Activated CD4-positive, alpha-beta T cell treated with anti-CD3 and anti-CD28 coated beads, Interleukin-10, Interleukin-2, amounts not matched to agents 100 ng/mL and 50 ng/mL, durations not matched to agents 16 hours and 8 hours (primary cell): ENCODE data around the gene CYP4Z1.
"Not testable (repeated sequence)": the region's sequence is repeated elsewhere in the genome, so short reads cannot be mapped to it uniquely, and the experiment has no call there.

Experiments
- DNase-seq: peaks from one replicate; pipeline ENCODE4 v3.0.0-alpha.2; 2020

CYP4Z1 gene

GRCh38 chr1:47067097-47067594, at the start of gene CYP4Z1:
CYP4Z1 (plus strand) TSS chr1:47067231; CDS start chr1:47067491, 260 bp downstream.
- no peak for DNase-seq

GRCh38 chr1:47021070-47021469, 46.0 kb upstream of the CYP4Z1 start:
- DNase-seq = no peak

GRCh38 chr1:47023268-47024140, 43.5 kb upstream of the CYP4Z1 start, which contains the start of gene CYP4X1:
CYP4X1 (plus strand) TSS chr1:47023669; CDS start chr1:47023818, 149 bp downstream.
- DNase-seq = no peak

GRCh38 chr1:47024141-47024801, 42.8 kb upstream of the CYP4Z1 start:
- DNase-seq = no peak

- DNase-seq = no peak
Observed at GRCh38 chr1:47030170-47030805, 36.7 kb upstream of the CYP4Z1 start.

GRCh38 chr1:47031059-47031458, 36.0 kb upstream of the CYP4Z1 start:
- DNase-seq = no peak

GRCh38 chr1:47031585-47031984, 35.4 kb upstream of the CYP4Z1 start:
- DNase-seq = no peak

GRCh38 chr1:47036764-47037163, 30.3 kb upstream of the CYP4Z1 start:
- DNase-seq = no peak

- no peak for DNase-seq
Observed at GRCh38 chr1:47059376-47059775, 7.7 kb upstream of the CYP4Z1 start.

GRCh38 chr1:47069080-47069479, 2.0 kb downstream of the CYP4Z1 start:
- not testable (repeated sequence) for DNase-seq

GRCh38 chr1:47069509-47069908, 2.5 kb downstream of the CYP4Z1 start:
- DNase-seq = not testable (repeated sequence)

- DNase-seq = peak; percentile 48
Observed at GRCh38 chr1:47089356-47089755, 22.3 kb downstream of the CYP4Z1 start.

GRCh38 chr1:47091476-47091875, 24.4 kb downstream of the CYP4Z1 start:
- DNase-seq = not testable (repeated sequence)

- no peak for DNase-seq
Observed at GRCh38 chr1:47104816-47105215, 37.8 kb downstream of the CYP4Z1 start.

GRCh38 chr1:47106792-47107191, 39.8 kb downstream of the CYP4Z1 start:
- no peak for DNase-seq

- not testable (repeated sequence) for DNase-seq
Observed at GRCh38 chr1:47107851-47108574, 41.0 kb downstream of the CYP4Z1 start.

- DNase-seq = not testable (repeated sequence)
Observed at GRCh38 chr1:47109482-47109881, 42.5 kb downstream of the CYP4Z1 start.

- DNase-seq = no peak
Observed at GRCh38 chr1:47113178-47113577, 46.1 kb downstream of the CYP4Z1 start.

- DNase-seq = not testable (repeated sequence)
Observed at GRCh38 chr1:47121039-47121438, 54.0 kb downstream of the CYP4Z1 start.

- not testable (repeated sequence) for DNase-seq
Observed at GRCh38 chr1:47124834-47125233, 57.8 kb downstream of the CYP4Z1 start.

- DNase-seq = not testable (repeated sequence)
Observed at GRCh38 chr1:47126997-47127396, 60.0 kb downstream of the CYP4Z1 start.

GRCh38 chr1:47128221-47128620, 61.2 kb downstream of the CYP4Z1 start:
- no peak for DNase-seq

- DNase-seq = not testable (repeated sequence)
Observed at GRCh38 chr1:47128854-47129253, 61.8 kb downstream of the CYP4Z1 start.
